ENCODE measurements around the gene LRG1. TPM values are rescaled to one million over a fixed set of nuclear protein-coding genes. Genes with fewer than 3 reads are reported as not detected.

Gene LRG1
- total and polyA plus RNA-seq, 9 of the 15 experiments (the other 6 are each of a cell fraction or from before 2014, with no cell fraction given) = 1.5 to 11.9 (median 8.7) TPM

- TF ChIP-seq USF2 (CRISPR knock-in tag; IDR thresholded peaks at IDR 0.05) (no peak), MTA2 (IDR thresholded peaks at IDR 0.05; ENCODE audit: low read depth) (no peak), ID3 (CRISPR knock-in tag; IDR thresholded peaks at IDR 0.05) (no peak), ID3 (tag; IDR thresholded peaks at IDR 0.05) (no peak), PTTG1 (tag; IDR thresholded peaks at IDR 0.05; ENCODE audit: low read depth) (no peak), HEY1 (CRISPR knock-in tag; IDR thresholded peaks at IDR 0.05; ENCODE audit: borderline replicate concordance) (no peak), SMARCA5 (IDR thresholded peaks at IDR 0.05) (peak; percentile 92), HNRNPUL1 (IDR thresholded peaks at IDR 0.05; ENCODE audit: low read length) (no peak), PRDM10 (IDR thresholded peaks at IDR 0.05; ENCODE audit: partially characterized antibody) (no peak), JUNB (CRISPR knock-in tag; conservative IDR thresholded peaks at IDR 0.05) (no peak), ZBTB2 (IDR thresholded peaks at IDR 0.05) (no peak), SREBF1 (IDR thresholded peaks at IDR 0.05; ENCODE audit: borderline replicate concordance, low read depth, low read length) (no peak), HDAC2 (IDR thresholded peaks at IDR 0.05) (peak; percentile 92), CHD1 (IDR thresholded peaks at IDR 0.05; ENCODE audit: low read length) (no peak), KDM1A (IDR thresholded peaks at IDR 0.05) (peak; percentile 92 to 96), E2F4 (CRISPR knock-in tag; IDR thresholded peaks at IDR 0.05; ENCODE audit: low read depth) (no peak), ZBTB5 (IDR thresholded peaks at IDR 0.05) (no peak), POU5F1 (IDR thresholded peaks at IDR 0.05; ENCODE audit: borderline replicate concordance, low read depth, low read length, partially characterized antibody) (no peak), ZNF717 (CRISPR knock-in tag; IDR thresholded peaks at IDR 0.05) (no peak), DACH1 (IDR thresholded peaks at IDR 0.05; ENCODE audit: partially characterized antibody) (peak; percentile 24)
Measured at GRCh38 chr19:4578552-4579248, 38.9 kb upstream of the LRG1 start (continued).
